GM21447 (cell line): Measurements from ENCODE around the gene TMCC3.
"Not testable (repeated sequence)": the region's sequence is repeated elsewhere in the genome, so short reads cannot be mapped to it uniquely, and the experiment has no call there.

Source experiments
- ATAC-seq: cut with Tn5 transposase; IDR thresholded peaks from one replicate; pipeline ENCODE4 v1.9.1; 2021; ENCODE audit not compliant: unreplicated experiment

The TMCC3 gene

DNA sequence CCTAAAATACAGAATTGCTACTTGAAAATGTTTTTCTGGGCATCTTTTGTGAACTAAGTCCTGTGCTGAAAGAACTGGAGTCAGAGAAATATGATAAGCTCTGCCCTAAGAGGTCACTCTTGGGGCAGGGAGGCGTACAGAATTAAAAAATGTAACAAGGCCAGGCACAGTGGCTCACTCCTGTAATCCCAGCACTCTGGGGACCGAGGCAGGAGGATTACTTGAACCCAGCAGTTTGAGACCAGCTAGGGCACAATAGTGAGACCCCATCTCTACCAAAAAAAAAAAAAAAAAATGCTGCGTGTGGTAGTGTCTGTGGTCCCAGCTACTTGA is 46.0 kb downstream of the TMCC3 start:
- no peak for ATAC-seq

DNA sequence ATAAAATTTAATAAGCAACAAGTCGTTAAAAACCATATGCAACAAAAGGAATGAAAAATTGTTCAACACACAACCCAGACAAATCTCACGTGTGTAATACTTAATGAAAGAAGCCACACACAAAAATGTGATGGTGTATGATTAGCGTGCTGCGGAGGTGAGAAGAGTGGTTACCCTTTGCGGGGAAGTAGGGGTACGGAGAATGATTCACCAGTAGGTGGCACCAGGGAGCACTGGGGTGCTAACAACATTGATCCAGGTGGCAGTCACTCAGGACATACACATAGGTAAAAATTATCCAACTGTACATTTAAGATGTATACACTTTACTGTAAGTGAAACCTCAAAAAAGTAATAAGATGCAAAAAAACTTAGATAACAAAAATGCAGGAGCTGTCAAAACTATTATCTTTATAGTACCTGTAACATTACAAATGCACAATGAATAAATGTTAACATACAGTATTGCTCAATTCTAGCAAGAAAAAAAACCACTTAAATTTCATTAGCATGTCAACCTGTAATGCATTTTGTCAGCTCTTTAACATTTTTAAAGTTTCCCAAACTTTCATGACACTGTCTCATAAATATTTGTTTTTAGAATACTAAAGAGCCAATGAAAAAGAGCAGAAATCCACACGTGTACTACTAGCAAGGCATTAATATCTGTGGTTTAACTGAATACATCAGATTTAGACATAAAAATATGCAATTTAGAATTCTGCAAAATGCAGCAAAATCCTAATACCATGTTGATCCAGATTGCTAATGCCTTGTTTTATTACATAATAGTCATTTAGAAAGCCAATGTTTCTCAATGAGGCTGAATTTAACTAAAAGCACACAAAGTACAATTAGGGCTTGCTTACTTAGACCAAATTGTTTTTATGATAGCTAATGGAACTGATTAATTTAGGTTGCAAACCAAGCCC is 46.7 kb downstream of the TMCC3 start:
- no peak for ATAC-seq

DNA sequence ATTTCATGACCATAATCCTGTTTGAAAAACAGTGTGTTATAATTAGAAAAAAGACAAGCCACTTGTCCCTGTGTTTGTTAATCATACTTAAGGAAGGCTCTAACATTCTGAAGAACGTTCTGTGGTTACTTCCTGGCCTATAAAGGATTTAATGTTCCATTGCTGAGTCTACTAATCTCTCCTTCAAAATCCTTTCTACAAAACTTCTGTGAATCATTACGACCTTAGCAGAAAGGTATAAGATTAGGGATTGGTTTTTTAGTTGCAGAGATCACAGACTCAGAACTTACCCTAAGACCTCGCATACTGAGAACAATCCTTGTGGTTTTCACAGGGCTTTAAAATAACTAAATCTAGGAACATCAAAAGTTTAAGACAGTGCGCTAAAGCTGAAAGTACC is 48.3 kb downstream of the TMCC3 start:
- ATAC-seq = no peak

DNA sequence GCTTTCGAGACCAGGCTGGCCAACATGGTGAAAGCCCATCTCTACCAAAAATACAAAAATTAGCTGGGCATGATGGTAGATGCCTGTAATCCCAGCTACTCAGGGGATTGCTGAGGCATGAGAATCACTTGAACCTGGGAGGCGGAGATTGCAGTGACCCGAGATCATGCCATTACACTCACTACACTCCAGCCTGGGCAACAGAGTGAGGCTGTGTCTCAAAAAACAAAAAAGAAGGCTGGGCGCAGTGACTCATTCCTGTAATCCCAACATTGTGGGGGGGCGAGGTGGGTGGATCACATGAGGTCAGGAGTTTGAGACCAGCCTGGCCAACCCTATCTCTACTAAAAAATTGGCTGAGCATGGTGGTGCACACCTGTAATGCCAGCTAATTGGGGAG is 49.0 kb downstream of the TMCC3 start:
- ATAC-seq = not testable (repeated sequence)

DNA sequence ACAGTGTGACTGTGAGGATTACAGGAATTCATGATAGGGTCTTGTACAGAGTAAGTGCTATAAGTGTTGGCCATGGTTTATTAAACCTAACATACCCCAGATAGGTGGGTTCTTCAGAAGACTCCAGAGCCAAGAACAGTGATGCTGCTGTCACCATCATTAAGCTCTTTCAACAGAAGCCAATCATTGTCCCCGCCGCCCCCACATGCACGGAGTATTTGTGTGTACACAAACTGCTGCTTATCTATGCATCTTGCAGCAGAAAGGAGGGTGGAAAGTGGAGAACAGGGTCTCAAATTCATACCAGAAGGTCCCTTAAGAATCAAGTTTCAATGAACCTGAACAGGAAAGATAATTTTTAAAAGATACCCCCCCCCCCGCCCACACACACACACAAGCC is 51.2 kb downstream of the TMCC3 start:
- no peak for ATAC-seq

DNA sequence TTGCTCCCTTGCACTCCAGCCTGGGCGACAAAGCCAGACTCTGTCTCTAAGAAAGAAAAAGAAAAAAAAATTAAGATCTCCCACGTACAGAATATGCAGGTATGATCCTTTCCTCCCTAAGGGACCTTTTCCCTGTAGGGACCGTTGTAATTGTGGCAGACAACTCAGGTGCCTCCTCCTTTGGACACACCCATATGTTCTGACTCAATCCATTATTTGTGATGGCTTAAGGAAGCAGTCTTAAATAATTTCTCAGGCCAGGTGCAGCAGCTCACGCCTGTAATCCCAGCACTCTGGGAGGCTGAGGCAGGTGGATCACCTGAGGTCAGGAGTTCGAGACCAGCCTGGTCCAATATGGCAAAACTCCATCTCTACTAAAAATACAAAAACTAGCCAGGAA is 53.1 kb downstream of the TMCC3 start:
- no peak for ATAC-seq

DNA sequence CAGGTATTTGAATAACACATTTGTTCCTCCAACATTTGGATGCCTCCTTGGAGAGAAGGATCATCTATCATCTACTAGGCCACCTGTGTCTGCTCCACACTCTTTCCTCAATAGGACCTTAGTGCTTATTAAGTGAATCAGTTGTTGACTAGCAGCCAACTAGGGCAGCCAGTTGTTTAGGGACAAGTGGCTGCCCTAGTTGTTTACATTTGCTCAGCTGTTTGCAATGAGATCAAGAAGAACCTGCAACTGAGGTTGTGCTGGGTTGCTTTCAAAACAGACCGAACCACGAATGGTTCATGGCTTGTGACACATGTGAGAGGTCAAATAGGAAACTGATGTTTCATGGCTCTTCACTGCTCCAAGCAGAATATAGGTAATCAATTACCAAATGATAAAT is 53.8 kb downstream of the TMCC3 start:
- ATAC-seq = no peak

DNA sequence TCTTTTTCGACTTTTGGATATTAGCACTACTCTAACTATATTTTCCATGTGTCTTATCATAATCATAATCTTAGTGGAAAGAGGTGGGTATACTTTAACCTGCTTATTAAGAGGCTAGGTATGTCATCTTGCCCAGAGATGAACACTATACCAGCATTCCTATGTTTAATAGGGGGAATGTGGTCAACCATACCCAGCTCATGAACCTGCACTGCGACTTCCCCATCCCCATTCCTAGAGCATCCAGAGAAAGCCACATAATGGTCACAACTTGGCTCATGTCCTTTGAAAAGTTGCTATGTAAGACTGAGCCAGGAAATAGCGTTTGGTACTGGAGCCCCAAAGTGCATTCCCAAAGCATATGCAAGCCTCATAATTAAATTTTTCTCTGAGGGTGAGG is 55.2 kb downstream of the TMCC3 start:
- ATAC-seq = no peak

DNA sequence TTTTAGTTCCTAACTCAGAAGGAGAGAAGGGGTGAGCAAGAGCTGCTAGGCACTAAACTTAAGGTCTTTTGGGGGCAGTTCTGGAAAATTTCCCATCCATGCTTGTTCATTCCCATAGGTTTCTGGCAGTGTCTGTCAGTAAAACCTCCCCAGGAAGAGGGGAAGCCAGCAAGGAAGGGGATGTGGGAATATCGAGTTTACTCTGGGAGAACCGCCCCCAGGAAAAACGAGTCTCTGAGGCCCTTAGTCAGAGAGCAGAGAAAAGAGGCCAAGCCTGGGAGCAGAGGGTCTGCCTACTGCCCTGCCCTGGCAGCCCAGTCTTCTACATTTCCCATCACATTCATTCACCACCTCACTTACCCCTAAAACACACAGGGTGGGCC is 55.9 kb downstream of the TMCC3 start:
- no peak for ATAC-seq

DNA sequence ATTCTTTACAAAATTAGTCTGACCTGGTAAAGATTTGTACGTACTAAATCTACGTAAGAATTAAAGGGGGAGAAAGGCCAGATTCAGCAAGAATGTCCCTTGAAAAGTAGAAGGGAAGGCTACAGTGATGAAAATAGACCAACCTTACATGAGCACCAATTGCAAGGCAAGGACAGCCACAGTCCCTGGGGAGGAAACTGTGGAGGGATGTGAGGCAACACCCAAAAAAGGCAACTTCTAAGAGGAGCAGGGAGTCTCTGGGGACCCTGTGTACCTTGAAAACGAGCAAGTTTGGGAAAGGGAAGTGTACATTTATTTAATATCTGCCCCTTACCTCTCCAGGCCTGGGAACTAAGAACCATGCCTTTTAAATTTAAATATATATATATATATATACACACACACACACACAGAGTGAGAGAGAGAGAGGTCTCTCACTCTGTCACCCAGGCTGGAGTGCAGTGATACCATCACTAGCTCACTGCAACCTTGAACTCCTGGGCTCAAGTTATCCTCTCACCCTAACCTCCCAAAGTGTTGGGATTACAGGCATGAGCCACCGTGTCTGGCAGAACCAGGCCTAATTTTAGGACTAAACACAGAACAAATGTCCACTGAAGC is 56.4 kb downstream of the TMCC3 start:
- peak; percentile 60 for ATAC-seq

DNA sequence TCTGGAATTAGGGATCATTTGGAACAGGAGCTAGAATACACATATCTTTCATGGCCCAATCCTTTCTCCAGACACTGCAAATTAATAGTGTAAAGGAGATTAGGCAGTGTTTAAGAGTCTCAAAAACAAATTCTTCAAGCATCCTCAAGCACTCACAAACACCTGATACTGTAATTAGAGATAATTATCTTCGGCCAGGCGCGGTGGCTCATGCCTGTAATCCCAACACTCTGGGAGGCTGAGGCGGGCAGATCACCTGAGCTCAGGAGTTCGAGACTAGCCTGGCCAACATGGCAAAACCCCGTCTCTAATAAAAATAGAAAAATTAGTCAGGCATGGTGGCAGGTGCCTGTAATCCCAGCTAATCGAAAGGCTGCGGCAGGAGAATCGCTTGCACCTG is 57.6 kb downstream of the TMCC3 start:
- not testable (repeated sequence) for ATAC-seq

DNA sequence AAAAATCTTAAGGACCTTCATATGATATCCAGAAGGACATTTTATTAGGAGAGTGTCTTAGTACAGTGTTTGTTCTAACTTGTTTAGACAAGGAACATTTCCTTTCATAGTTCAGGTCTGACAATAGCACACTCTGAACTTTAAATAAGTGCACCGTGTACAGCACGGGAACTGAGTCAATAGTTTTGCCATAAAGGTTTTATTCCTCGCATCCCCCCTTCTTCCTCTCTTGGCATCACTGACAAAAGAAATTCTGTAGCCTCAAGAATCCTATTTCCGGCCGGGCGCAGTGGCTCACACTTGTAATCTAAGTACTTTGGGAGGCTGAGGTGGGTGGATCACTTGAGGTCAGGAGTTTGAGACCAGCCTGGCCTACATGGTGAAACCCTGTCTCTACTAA is 58.3 kb downstream of the TMCC3 start:
- no peak for ATAC-seq

DNA sequence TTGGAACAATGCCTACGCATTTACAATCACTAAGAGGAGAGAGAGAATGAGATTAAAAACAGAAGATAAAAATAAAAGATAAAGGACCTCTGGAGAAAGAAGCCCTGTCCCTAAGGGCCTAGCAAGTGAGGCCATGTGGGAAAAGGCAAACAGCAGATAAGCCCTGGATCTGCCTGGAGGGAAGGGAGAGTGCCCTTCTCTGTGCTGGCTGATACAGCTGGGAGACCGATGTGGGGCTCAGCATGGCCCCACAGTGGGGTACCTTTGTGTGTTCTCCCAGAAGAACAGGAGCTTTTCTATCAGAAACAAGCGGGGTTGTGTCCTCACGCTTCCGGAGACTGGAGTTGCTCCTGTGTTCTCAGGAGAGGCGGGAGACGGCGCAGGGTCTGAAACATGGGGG is 59.9 kb downstream of the TMCC3 start:
- ATAC-seq = no peak

DNA sequence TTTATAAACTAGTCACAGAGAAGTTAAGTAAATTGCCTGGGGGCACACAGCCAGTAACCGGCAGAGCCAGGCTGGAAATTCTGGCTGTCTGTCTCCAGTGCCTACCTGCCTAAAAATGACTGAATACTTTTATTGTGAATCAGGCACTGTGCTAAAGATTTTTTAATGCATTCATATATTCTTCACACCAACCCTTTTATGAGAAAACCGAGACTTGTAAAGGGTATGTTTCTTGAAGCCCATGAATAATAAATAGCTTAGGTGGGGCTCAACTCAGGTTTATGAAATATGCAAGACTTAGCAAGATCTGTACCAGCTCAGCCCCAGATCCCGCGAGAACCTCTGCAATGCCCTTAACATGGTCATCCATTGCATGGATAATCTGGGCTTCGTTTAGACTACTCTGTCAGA is 60.8 kb downstream of the TMCC3 start:
- ATAC-seq = no peak

DNA sequence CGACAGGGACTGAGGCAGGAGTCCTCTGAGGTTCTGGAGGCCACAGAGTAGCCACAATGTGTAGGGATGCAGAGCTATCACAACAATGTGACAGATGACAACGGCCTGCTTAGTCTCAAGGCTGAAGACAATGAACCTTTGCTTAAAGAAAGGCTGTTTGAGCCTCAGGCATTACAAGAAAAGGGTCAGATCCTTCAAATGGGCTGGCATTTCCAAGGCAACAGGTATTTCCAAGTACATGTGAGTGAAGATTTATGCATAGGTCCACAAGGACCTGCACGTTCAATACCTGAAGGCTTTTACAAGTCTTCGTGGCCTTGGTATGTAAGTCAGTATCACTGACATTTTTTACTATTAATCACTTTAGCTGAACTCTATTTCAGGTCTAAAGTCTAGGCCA is 62.0 kb downstream of the TMCC3 start:
- ATAC-seq = no peak

DNA sequence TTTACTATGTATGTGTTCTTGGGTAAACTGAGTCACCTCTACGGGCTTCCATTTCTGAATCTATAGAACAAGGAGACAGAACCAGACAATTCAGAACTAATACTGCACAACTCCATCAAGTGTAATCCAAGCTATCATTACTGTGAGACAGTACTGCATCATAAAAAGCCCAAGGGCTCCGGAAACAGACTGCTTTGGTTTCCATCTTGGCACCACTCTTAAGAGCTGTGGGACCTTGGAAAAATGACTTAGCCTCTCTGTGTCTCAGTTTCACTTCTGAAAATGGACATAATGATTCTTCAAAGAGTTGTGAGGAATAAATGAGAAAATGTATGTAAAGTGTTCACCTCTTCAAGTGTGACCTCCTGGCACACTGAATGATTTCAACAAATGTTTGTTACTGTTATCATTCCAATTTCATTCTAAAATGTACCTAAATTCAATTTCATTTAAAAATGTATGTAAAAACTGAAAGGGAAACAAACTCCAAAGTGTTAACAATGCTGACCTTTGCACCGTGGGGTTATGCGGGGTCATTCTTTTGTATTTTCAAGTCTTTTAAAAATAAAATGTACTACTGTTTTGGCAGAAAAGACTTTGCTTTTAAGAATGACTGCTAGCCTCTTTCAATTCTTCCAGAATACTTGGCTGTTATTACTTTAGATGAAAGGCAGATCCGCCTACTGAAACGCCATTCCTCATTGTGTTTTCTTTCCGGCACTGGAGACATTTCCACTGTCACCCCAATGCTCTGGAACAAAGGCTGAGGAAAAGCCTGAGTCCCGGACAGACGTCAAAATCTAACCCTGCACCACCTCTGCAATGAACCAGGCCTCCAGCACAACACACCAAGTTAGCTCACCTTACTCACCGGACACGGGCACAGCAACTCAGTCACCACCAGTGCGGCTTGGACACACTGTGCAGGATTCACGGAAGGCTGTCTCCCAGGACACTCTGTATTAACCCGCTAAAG is 62.8 kb downstream of the TMCC3 start:
- ATAC-seq = no peak

DNA sequence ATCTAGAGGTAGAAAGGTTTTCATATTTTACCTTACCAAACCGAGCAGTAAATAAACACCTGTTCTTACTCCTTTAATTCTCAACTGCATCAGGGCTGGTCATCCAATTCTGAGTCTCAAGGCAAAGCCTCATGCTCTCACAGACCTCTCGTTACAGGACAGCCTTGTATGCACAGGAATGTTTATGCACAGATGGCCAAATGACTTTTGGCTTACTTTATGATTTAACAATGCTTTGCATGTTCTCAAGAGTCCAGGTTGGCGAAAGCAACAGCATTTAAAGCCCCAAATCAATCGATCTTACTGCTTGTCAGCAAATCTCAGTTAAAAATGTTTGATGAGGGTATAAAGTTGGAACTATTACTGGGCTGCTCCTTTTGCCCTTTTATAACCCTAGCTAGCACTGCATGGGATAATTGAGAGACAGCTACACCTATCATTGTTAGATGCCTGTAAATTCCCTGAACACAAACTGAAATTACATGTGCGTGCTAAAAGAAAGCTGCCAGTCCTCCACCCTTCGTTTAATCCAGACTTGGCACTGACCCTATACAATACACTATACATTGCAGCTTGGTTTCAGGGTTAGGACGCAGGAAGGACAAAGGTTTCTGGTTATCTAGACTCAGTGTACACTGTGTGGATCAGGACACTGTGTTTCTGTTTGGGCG is 63.6 kb downstream of the TMCC3 start:
- ATAC-seq = no peak

DNA sequence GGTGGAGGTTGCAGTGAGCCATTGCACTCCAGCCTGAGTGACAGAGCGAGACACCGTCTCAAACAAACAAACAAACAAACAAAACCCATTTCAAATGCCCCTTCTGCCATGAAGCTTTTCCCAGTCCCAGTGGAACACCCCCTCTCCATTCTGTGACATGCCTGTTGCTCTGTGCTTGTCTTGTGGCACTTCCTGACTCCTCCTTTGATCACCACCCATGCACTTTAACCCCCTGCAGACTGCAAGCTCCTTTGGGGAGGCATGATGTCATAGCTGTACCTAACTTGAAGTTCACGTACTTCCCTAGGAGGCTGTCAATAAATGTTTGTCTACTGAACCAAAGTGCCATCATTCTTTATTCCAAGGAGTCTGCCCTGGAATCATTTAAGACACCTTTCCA is 64.7 kb downstream of the TMCC3 start:
- no peak for ATAC-seq

DNA sequence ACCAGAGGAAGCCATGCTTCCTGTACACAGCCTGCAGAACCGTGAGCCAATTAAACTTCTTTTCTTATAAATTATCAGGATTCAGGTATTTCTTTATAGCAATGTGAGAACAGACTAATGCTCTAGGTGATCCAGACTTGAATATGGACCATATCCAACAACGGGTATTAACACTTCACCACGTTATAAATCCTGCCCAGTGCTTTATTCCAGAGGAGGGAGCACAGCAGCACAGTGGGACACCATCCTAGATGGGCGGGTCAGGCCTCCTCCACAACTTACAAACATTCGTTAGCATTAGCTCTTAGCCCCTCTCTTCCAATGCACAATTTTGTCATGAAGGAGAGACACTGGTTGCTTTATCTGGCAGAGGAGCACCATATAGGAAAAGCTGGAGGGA is 66.0 kb downstream of the TMCC3 start:
- ATAC-seq = no peak

DNA sequence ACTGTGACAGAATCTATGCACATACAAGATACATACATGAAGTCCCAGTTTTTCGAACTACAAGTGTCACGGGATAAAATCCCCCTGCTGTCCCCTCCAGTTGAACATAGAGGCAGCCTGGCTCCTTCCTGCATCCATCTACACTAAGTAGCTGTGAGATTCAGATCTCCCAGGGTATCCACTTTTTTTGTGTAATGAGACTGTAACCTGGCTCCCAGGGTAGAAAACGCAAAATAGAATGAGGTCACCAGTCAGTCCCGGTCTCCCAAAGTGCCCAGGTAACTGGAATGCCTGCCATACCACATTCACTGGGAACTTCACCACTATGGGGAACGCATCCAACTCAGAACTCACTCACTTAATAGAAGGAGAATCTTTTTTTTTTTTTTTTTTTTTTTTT is 67.8 kb downstream of the TMCC3 start:
- no peak for ATAC-seq
